Pons (tissue), 1 donor: ENCODE measurements around the gene TMEM45B.
"Not testable (repeated sequence)": the region's sequence is repeated elsewhere in the genome, so short reads cannot be mapped to it uniquely, and the experiment has no call there.

Experiments used
- DNase-seq: peaks from one replicate; pipeline ENCODE4 v3.0.0-alpha.2; 2016; ENCODE audit warnings: low spot score

TMEM45B gene

GRCh38 chr11:129808241-129808640, 7.4 kb upstream of the TMEM45B start:
- not testable (repeated sequence) for DNase-seq

GRCh38 chr11:129813231-129813791, 2.3 kb upstream of the TMEM45B start:
- no peak for DNase-seq

GRCh38 chr11:129814244-129815014, 1.2 kb upstream of the TMEM45B start:
- DNase-seq, result no peak

- no peak for DNase-seq
These were observed 1.9 kb downstream of the TMEM45B start for GRCh38 chr11:129817534-129818051.

- DNase-seq, result not testable (repeated sequence)
These were observed 2.6 kb downstream of the TMEM45B start for GRCh38 chr11:129818236-129818635.

- no peak for DNase-seq
These were observed 3.6 kb downstream of the TMEM45B start for GRCh38 chr11:129819237-129819636.

- not testable (repeated sequence) for DNase-seq
These were observed 4.6 kb downstream of the TMEM45B start for GRCh38 chr11:129820228-129820627.

GRCh38 chr11:129823281-129823680, 7.6 kb downstream of the TMEM45B start:
- DNase-seq, result not testable (repeated sequence)

GRCh38 chr11:129823799-129824198, 8.2 kb downstream of the TMEM45B start:
- DNase-seq, result not testable (repeated sequence)

GRCh38 chr11:129825380-129825779, 9.7 kb downstream of the TMEM45B start:
- no peak for DNase-seq

GRCh38 chr11:129828301-129828836, 12.7 kb downstream of the TMEM45B start:
- no peak for DNase-seq

- DNase-seq, result not testable (repeated sequence)
These were observed 13.8 kb downstream of the TMEM45B start for GRCh38 chr11:129829497-129829896.

- DNase-seq, result not testable (repeated sequence)
These were observed 15.6 kb downstream of the TMEM45B start for GRCh38 chr11:129831227-129831626.

- DNase-seq, result not testable (repeated sequence)
These were observed 17.6 kb downstream of the TMEM45B start for GRCh38 chr11:129833260-129833659.

- not testable (repeated sequence) for DNase-seq
These were observed 20.8 kb downstream of the TMEM45B start for GRCh38 chr11:129836423-129836891.

- DNase-seq, result no peak
These were observed 21.3 kb downstream of the TMEM45B start for GRCh38 chr11:129836979-129837378.

- DNase-seq, result no peak
These were observed 24.6 kb downstream of the TMEM45B start for GRCh38 chr11:129840236-129840635.

- DNase-seq, result no peak
These were observed 26.5 kb downstream of the TMEM45B start for GRCh38 chr11:129842138-129842537.

GRCh38 chr11:129846508-129847335, 31.1 kb downstream of the TMEM45B start:
- DNase-seq, result no peak

- not testable (repeated sequence) for DNase-seq
These were observed 31.7 kb downstream of the TMEM45B start for GRCh38 chr11:129847361-129847760.

GRCh38 chr11:129849447-129850130, 33.9 kb downstream of the TMEM45B start:
- no peak for DNase-seq
